CD4-positive, alpha-beta T cell treated with Interleukin-2 at 100 ng/mL for 4 hours (primary cell): ENCODE results near the gene MAPKAPK2.
"Not testable (repeated sequence)": the region's sequence is repeated elsewhere in the genome, so short reads cannot be mapped to it uniquely, and the experiment has no call there.

Source experiments
- DNase-seq: peaks from one replicate; pipeline ENCODE4 v3.0.0-alpha.2; 2020; ENCODE audit warnings: low spot score

The MAPKAPK2 gene

GRCh38 chr1:206778031-206778430 is 93.3 kb downstream of the MAPKAPK2 start:
- no peak for DNase-seq

- DNase-seq: not testable (repeated sequence)
Observed at GRCh38 chr1:206778911-206779310, 94.2 kb downstream of the MAPKAPK2 start.

GRCh38 chr1:206779638-206780037 is 94.9 kb downstream of the MAPKAPK2 start:
- DNase-seq: no peak

- no peak for DNase-seq
Observed at GRCh38 chr1:206782448-206782847, 97.7 kb downstream of the MAPKAPK2 start.

- DNase-seq: no peak
Observed at GRCh38 chr1:206783506-206783905, 98.8 kb downstream of the MAPKAPK2 start.
